ENCODE data around the gene GFM2. TPM values are rescaled to one million over a fixed set of nuclear protein-coding genes. Genes with fewer than 3 reads are reported as not detected.

Gene GFM2
- total and polyA plus RNA-seq, 2 of the 13 experiments (the other 11 are each of a cell fraction or from before 2014, with no cell fraction given): 22.0 to 41.6 TPM

GRCh38 chr5:74772359-74772758 is 5.4 kb upstream of the GFM2 start:
- Histone ChIP-seq H3K27me3 (ENCODE audit: control insufficient read depth in 1 of 2, insufficient read depth in 2 of 2, low read length in 2 of 2) (no peaks in the 10 kb centered on the region; a peak in 1 of 5 replicates), H3K9ac (ENCODE audit: insufficient read depth, low read depth, low read length) (no peak overlapping the region), H3K36me3 (replicated peaks in 1 of 2; ENCODE audit: control insufficient read depth in 1 of 2, insufficient read depth in 2 of 2, low read length in 2 of 2) (peaks cover 4 to 44% of the 10 kb centered on the region in 2 experiments), H3K27ac (ENCODE audit: extremely low read length, insufficient read depth, low read length) (peak overlapping the region; percentile 16), H3K4me2 (ENCODE audit: low read depth, low read length) (no peak overlapping the region), H4K20me1 (ENCODE audit: insufficient read depth, low read length) (no peaks in the 10 kb centered on the region), H3K4me1 (ENCODE audit: insufficient read depth, low read length) (peaks cover 16% of the 10 kb centered on the region), H2AFZ (ENCODE audit: low read length) (no peak overlapping the region), H3K4me3 (replicated peaks in 1 of 3; ENCODE audit: insufficient read depth in 1 of 3, low read depth in 2 of 3, low read length in 3 of 3) (no peak overlapping the region), H3K79me2 (ENCODE audit: insufficient read depth, low read length) (peaks cover 18% of the 10 kb centered on the region), H3K9me3 (ENCODE audit: low read length) (no peaks in the 10 kb centered on the region)
- peak; percentile 57 for ATAC-seq
- ChIA-PET POLR2A (no interaction called here), CTCF (ENCODE audit: low intra/inter-chr PET ratio, low total read pairs) (no interaction called here)
- in situ Hi-C loops (cut with HindIII; ENCODE audit: extremely low pct_ligation_motif_present, low pct_unique_long_range_greater_than_20kb): no loop called here
- intact Hi-C loops (cut with micrococcal nuclease; ENCODE audit: unreplicated experiment): no loop called here
- DNase-seq (ENCODE audit: low spot score): peak; percentile 62
- no peak for FAIRE-seq
- 71% methylated on average over 7 of the region's 7 CpGs for WGBS (ENCODE audit: low lambda C conversion rate)
- BruUV-seq (replicated peaks): no TSS peak
- TF ChIP-seq GFI1 (CRISPR knock-in tag; IDR thresholded peaks at IDR 0.05; ENCODE audit: borderline replicate concordance) (no peak), ZNF281 (CRISPR knock-in tag; IDR thresholded peaks at IDR 0.05; ENCODE audit: borderline replicate concordance) (no peak), SOX13 (IDR thresholded peaks at IDR 0.05) (no peak), SOX13 (CRISPR knock-in tag; conservative IDR thresholded peaks at IDR 0.05 in 1 of 2, IDR thresholded peaks at IDR 0.05 in 1 of 2) (peak in 1 of 2 experiments; percentile 61; a peak in 2 of 4 replicates), EED (CRISPR knock-in tag; IDR thresholded peaks at IDR 0.05) (no peak), SOX6 (IDR thresholded peaks at IDR 0.05) (no peak), SOX6 (CRISPR knock-in tag; IDR thresholded peaks at IDR 0.05) (peak; percentile 63; the same call in 1 of the 2 replicates), ELF4 (CRISPR knock-in tag; IDR thresholded peaks at IDR 0.05; ENCODE audit: borderline replicate concordance) (no peak), GATAD2A (CRISPR knock-in tag; IDR thresholded peaks at IDR 0.05) (0 out of 2 replicates have a peak, but pooled peaks have one; percentile 16), EHMT2 (IDR thresholded peaks at IDR 0.05; ENCODE audit: borderline replicate concordance, low read depth, low read length) (no peak), EEA1 (CRISPR knock-in tag; IDR thresholded peaks at IDR 0.05; ENCODE audit: borderline replicate concordance) (no peak), HOXA5 (CRISPR knock-in tag; IDR thresholded peaks at IDR 0.05) (no peak), SRSF4 (IDR thresholded peaks at IDR 0.05; ENCODE audit: low read depth, low read length, poor library complexity, severe bottlenecking) (no peak), ISL2 (CRISPR knock-in tag; IDR thresholded peaks at IDR 0.05) (no peak), MIER2 (CRISPR knock-in tag; IDR thresholded peaks at IDR 0.05) (no peak), ZNF770 (CRISPR knock-in tag; IDR thresholded peaks at IDR 0.05) (no peak), ZNF747 (CRISPR knock-in tag; IDR thresholded peaks at IDR 0.05; ENCODE audit: borderline replicate concordance) (no peak), ZNF253 (CRISPR knock-in tag; IDR thresholded peaks at IDR 0.05; ENCODE audit: borderline replicate concordance) (no peak), CEBPG (CRISPR knock-in tag; IDR thresholded peaks at IDR 0.05) (peak; percentile 72)
- TF ChIP-seq, protein P1, sequence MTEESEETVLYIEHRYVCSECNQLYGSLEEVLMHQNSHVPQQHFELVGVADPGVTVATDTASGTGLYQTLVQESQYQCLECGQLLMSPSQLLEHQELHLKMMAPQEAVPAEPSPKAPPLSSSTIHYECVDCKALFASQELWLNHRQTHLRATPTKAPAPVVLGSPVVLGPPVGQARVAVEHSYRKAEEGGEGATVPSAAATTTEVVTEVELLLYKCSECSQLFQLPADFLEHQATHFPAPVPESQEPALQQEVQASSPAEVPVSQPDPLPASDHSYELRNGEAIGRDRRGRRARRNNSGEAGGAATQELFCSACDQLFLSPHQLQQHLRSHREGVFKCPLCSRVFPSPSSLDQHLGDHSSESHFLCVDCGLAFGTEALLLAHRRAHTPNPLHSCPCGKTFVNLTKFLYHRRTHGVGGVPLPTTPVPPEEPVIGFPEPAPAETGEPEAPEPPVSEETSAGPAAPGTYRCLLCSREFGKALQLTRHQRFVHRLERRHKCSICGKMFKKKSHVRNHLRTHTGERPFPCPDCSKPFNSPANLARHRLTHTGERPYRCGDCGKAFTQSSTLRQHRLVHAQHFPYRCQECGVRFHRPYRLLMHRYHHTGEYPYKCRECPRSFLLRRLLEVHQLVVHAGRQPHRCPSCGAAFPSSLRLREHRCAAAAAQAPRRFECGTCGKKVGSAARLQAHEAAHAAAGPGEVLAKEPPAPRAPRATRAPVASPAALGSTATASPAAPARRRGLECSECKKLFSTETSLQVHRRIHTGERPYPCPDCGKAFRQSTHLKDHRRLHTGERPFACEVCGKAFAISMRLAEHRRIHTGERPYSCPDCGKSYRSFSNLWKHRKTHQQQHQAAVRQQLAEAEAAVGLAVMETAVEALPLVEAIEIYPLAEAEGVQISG (CRISPR knock-in tag; IDR thresholded peaks at IDR 0.05): no peak
